HG02938 (cell line): ENCODE measurements around the gene UGT1A10.
"Not testable (repeated sequence)": the region's sequence is repeated elsewhere in the genome, so short reads cannot be mapped to it uniquely, and the experiment has no call there.

Experiments
- ATAC-seq: cut with Tn5 transposase; IDR thresholded peaks from one replicate; pipeline ENCODE4 v1.9.1; 2021; ENCODE audit warnings: mild to moderate bottlenecking, moderate library complexity; ENCODE audit not compliant: unreplicated experiment

UGT1A10 gene

GRCh38 chr2:233636306-233636705 lies at the start of gene UGT1A10:
Gene UGT1A10 (plus strand): TSS chr2:233636448. CDS start chr2:233636523, 75 bp downstream.
- not testable (repeated sequence) for ATAC-seq

- no peak for ATAC-seq
Observed at GRCh38 chr2:233588400-233588799, 47.8 kb upstream of the UGT1A10 start.

- not testable (repeated sequence) for ATAC-seq
Observed at GRCh38 chr2:233592706-233593105, 43.5 kb upstream of the UGT1A10 start.

- peak; percentile 56 for ATAC-seq
Observed at GRCh38 chr2:233593201-233593600, 43.0 kb upstream of the UGT1A10 start.

GRCh38 chr2:233597522-233597921 lies 38.7 kb upstream of the UGT1A10 start:
- no peak for ATAC-seq

- no peak for ATAC-seq
Observed at GRCh38 chr2:233598952-233599351, 37.3 kb upstream of the UGT1A10 start.

- no peak for ATAC-seq
Observed at GRCh38 chr2:233600386-233600785, 35.9 kb upstream of the UGT1A10 start.

GRCh38 chr2:233602076-233602475 lies 34.2 kb upstream of the UGT1A10 start:
- ATAC-seq: no peak

- no peak for ATAC-seq
Observed at GRCh38 chr2:233603520-233603919, 32.7 kb upstream of the UGT1A10 start.

- no peak for ATAC-seq
Observed at GRCh38 chr2:233604826-233605225, 31.4 kb upstream of the UGT1A10 start.

- ATAC-seq: no peak
Observed at GRCh38 chr2:233605680-233606079, 30.6 kb upstream of the UGT1A10 start.

- no peak for ATAC-seq
Observed at GRCh38 chr2:233611284-233611683, 25.0 kb upstream of the UGT1A10 start.

GRCh38 chr2:233617476-233617875 lies 18.8 kb upstream of the UGT1A10 start, which contains the start of gene UGT1A8:
Gene UGT1A8 (plus strand): TSS chr2:233617633. CDS start chr2:233617708, 75 bp downstream.
- ATAC-seq: not testable (repeated sequence)

GRCh38 chr2:233620204-233620603 lies 16.0 kb upstream of the UGT1A10 start:
- no peak for ATAC-seq

GRCh38 chr2:233621863-233622262 lies 14.4 kb upstream of the UGT1A10 start:
- not testable (repeated sequence) for ATAC-seq

- ATAC-seq: no peak
Observed at GRCh38 chr2:233627331-233628025, 8.8 kb upstream of the UGT1A10 start.

GRCh38 chr2:233638836-233639235 lies 2.6 kb downstream of the UGT1A10 start:
- no peak for ATAC-seq

- no peak for ATAC-seq
Observed at GRCh38 chr2:233639860-233640259, 3.6 kb downstream of the UGT1A10 start.

- ATAC-seq: no peak
Observed at GRCh38 chr2:233643128-233643527, 6.9 kb downstream of the UGT1A10 start.

- ATAC-seq: not testable (repeated sequence)
Observed at GRCh38 chr2:233646033-233646432, 9.8 kb downstream of the UGT1A10 start.

- ATAC-seq: no peak
Observed at GRCh38 chr2:233650981-233651380, 14.7 kb downstream of the UGT1A10 start.

GRCh38 chr2:233651430-233651829 lies 15.2 kb downstream of the UGT1A10 start:
- no peak for ATAC-seq

- no peak for ATAC-seq
Observed at GRCh38 chr2:233654501-233654900, 18.3 kb downstream of the UGT1A10 start.
